Left lung (tissue), 10 donors: ENCODE data around the gene MCTP2. TPM values are rescaled to one million over a fixed set of nuclear protein-coding genes. Genes with fewer than 3 reads are reported as not detected.

Source experiments
- ATAC-seq: fragments of 200-7000 bp; cut with Tn5 transposase; one replicate; pipeline ENCODE4 v1.9.1; 2020; ENCODE audit warnings: moderate library complexity
- DNase-seq, 4 donors: peaks; one replicate each; pipeline ENCODE4 v3.0.0-alpha.2; 2013 to 2020
- H3K27ac ChIP-seq, 2 donors: fragments of 200-600 bp; sonication (generic) in 1 of 2; one replicate each; pipeline versions ENCODE4 v1.5.0 to v1.8.0; 2020 to 2021
- H3K27me3 ChIP-seq, 2 donors: fragments of 200-600 bp; sonication (generic) in 1 of 2; one replicate each; pipeline versions ENCODE4 v1.5.0 to v1.8.0; 2020 to 2021
- H3K36me3 ChIP-seq, 2 donors: fragments of 200-600 bp; sonication (generic) in 1 of 2; one replicate each; pipeline versions ENCODE4 v1.5.0 to v1.8.0; 2020 to 2021
- H3K4me1 ChIP-seq, 2 donors: fragments of 200-600 bp; one replicate each; pipeline ENCODE4 v1.8.0; 2021
- H3K4me3 ChIP-seq, 2 donors: fragments of 200-600 bp; sonication (generic) in 1 of 2; one replicate each; pipeline versions ENCODE4 v1.5.0 to v1.8.0; 2020 to 2021; ENCODE audit warnings: mild to moderate bottlenecking in 1 of 2
- H3K9me3 ChIP-seq, 2 donors: fragments of 200-600 bp; sonication (generic) in 1 of 2; one replicate each; pipeline versions ENCODE4 v1.5.0 to v1.8.0; 2020 to 2021
- CTCF ChIP-seq, 2 donors: fragments of 200-600 bp; sonication (generic) in 1 of 2; IDR thresholded peaks; one replicate each; pipeline versions ENCODE4 v1.5.0 to v1.8.0; 2021; ENCODE audit warnings: antibody characterized with exemption in 2 of 2
- intact Hi-C, 2 donors: fragments of 100-400 bp; cut with DNase I; formaldehyde crosslinking; loops; one replicate each; pipeline versions ENCODE4 v1.11.2 to v1.14.2; 2022
- polyA plus RNA-seq, 6 donors: library from polyadenylated mRNA; unstranded; fragments of 120-200 nt; gene quantifications; one replicate each; pipeline ENCODE4 v1.2.1, GENCODE V29; 2013; ENCODE audit not compliant: insufficient read length in 6 of 6
- total RNA-seq, 2 donors: library from RNA; stranded (reverse); fragmentation: NEBNext Ultra II Directional; extraction: Animal tissue kit (Norgen Biotek cat#: 25700); gene quantifications; one replicate each; pipeline ENCODE4 v1.2.1, GENCODE V29; 2021
- donor health status: DM: no; HTN: yes; CAD: no.
- donor health status: DM: no; HTN: no; CAD: no.

MCTP2 gene
- total and polyA plus RNA-seq, 8 donors: 25.9 to 38.8 (median 35.0) TPM

GRCh38 chr15:94352636-94353487 is 121.5 kb downstream of the MCTP2 start:
- Histone ChIP-seq H3K4me1 (no peaks in the 10 kb centered on the region), H3K27ac (no peak overlapping the region), H3K36me3 (peaks cover 0 to 37% of the 10 kb centered on the region in 2 donors), H3K27me3 (no peaks in the 10 kb centered on the region), H3K9me3 (no peaks in the 10 kb centered on the region), H3K4me3 (no peak overlapping the region)
- peak; percentile 88 for ATAC-seq
- intact Hi-C loops: no loop called here
- DNase-seq: peak in 3 of 4 donors; percentile 71 to 97 (median 95)
- no peak for TF ChIP-seq CTCF (IDR thresholded peaks at IDR 0.05)

GRCh38 chr15:94353488-94353820 is 122.1 kb downstream of the MCTP2 start:
- Histone ChIP-seq H3K27ac (no peak overlapping the region), H3K9me3 (no peaks in the 10 kb centered on the region), H3K4me1 (no peaks in the 10 kb centered on the region), H3K27me3 (no peaks in the 10 kb centered on the region), H3K36me3 (peaks cover 0 to 43% of the 10 kb centered on the region in 2 donors), H3K4me3 (no peak overlapping the region)
- intact Hi-C loops: no loop called here
- peak; percentile 54 for ATAC-seq
- DNase-seq: no peak
- TF ChIP-seq CTCF (IDR thresholded peaks at IDR 0.05): no peak

GRCh38 chr15:94354655-94355054 is 123.3 kb downstream of the MCTP2 start:
- Histone ChIP-seq H3K4me1 (no peaks in the 10 kb centered on the region), H3K4me3 (no peak overlapping the region), H3K27ac (peak overlapping the region in 1 of 2 donors; percentile 74), H3K36me3 (peaks cover 0 to 44% of the 10 kb centered on the region in 2 donors), H3K9me3 (no peaks in the 10 kb centered on the region), H3K27me3 (no peaks in the 10 kb centered on the region)
- no peak for TF ChIP-seq CTCF (IDR thresholded peaks at IDR 0.05)
- no peak for ATAC-seq
- intact Hi-C loops: no loop called here
- DNase-seq: no peak

GRCh38 chr15:94359716-94360115 is 128.4 kb downstream of the MCTP2 start:
- H3K36me3 ChIP-seq: peaks cover 0 to 51% of the 10 kb centered on the region in 2 donors

More at GRCh38 chr15:94359716-94360115, 128.4 kb downstream of the MCTP2 start:
- DNase-seq: no peak
- no peaks in the 10 kb centered on the region for H3K9me3 ChIP-seq
- ATAC-seq: no peak
- H3K4me1 ChIP-seq: peaks cover 0 to 7% of the 10 kb centered on the region in 2 donors
- peak overlapping the region; percentile 35 to 74 for H3K27ac ChIP-seq
- intact Hi-C loops: no loop called here
- H3K4me3 ChIP-seq: no peak overlapping the region
- TF ChIP-seq CTCF (IDR thresholded peaks at IDR 0.05): no peak
- no peaks in the 10 kb centered on the region for H3K27me3 ChIP-seq
